MM.1S (cell line): ENCODE data around the gene ACER1.
"Not testable (repeated sequence)": the region's sequence is repeated elsewhere in the genome, so short reads cannot be mapped to it uniquely, and the experiment has no call there.

Source experiments
- EZH2 ChIP-seq: fragments of 300-600 bp; sonication (generic); optimal IDR thresholded peaks from 2 replicates; pipeline ENCODE3; 2017; ENCODE audit warnings: low read depth, mild to moderate bottlenecking, antibody characterized with exemption, low read length, mixed read lengths
- EZH2phosphoT487 ChIP-seq: fragments of 300-600 bp; sonication (generic); IDR thresholded peaks from 2 replicates; pipeline ENCODE4 v1.6.1; 2018; ENCODE audit warnings: antibody characterized with exemption, low read length
- TF ChIP-seq, protein P1 (sequence below): fragments of 300-600 bp; sonication (generic); IDR thresholded peaks from 2 replicates; pipeline ENCODE4 v1.5.1; 2016; ENCODE audit warnings: antibody characterized with exemption, low read length, mixed read lengths

DNA sequence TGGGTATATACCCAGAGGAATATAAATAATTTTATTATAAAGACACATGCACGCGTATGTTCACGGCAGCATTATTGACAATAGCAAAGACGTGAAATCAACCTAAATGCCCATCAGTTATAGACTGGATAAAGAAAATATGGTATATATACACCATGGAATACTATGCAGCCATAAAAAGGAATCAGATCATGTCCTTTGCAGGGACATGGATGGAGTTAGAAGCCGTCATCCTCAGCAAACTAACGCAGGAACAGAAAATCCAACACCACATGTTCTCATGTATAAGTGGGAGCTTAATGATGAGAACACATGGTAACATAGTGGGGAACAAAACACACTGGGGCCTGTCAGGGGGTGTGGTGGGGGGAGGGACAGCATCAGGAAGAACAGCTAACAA, 51.0 kb downstream of the ACER1 start:
- TF ChIP-seq, protein P1, sequence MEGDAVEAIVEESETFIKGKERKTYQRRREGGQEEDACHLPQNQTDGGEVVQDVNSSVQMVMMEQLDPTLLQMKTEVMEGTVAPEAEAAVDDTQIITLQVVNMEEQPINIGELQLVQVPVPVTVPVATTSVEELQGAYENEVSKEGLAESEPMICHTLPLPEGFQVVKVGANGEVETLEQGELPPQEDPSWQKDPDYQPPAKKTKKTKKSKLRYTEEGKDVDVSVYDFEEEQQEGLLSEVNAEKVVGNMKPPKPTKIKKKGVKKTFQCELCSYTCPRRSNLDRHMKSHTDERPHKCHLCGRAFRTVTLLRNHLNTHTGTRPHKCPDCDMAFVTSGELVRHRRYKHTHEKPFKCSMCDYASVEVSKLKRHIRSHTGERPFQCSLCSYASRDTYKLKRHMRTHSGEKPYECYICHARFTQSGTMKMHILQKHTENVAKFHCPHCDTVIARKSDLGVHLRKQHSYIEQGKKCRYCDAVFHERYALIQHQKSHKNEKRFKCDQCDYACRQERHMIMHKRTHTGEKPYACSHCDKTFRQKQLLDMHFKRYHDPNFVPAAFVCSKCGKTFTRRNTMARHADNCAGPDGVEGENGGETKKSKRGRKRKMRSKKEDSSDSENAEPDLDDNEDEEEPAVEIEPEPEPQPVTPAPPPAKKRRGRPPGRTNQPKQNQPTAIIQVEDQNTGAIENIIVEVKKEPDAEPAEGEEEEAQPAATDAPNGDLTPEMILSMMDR, result not testable (repeated sequence)
- not testable (repeated sequence) for TF ChIP-seq EZH2phosphoT487, EZH2
